Heart left ventricle (tissue), 16 donors: Measurements from ENCODE around the gene CNOT4. TPM values are rescaled to one million over a fixed set of nuclear protein-coding genes. Genes with fewer than 3 reads are reported as not detected.
"Not testable (repeated sequence)": the region's sequence is repeated elsewhere in the genome, so short reads cannot be mapped to it uniquely, and the experiment has no call there.

Source experiments
- ATAC-seq, 4 donors: fragments of 200-7000 bp; cut with Tn5 transposase; one replicate each; pipeline ENCODE4 v1.9.1; 2020 to 2022; ENCODE audit warnings: moderate library complexity in 4 of 4, mild to moderate bottlenecking in 3 of 4, moderate number of reproducible peaks in 1 of 4
- DNase-seq, 5 donors: peaks; one replicate each; pipeline ENCODE4 v3.0.0-alpha.2; 2020
- H3K27ac ChIP-seq, 12 donors: fragments of 200-600 bp; sonication (generic) in 4 of 12; one replicate each; pipeline versions ENCODE4 v1.5.0 to v1.8.0; 2016 to 2022; ENCODE audit warnings: mild to moderate bottlenecking in 2 of 12
- H3K27me3 ChIP-seq, 9 donors: fragments of 200-600 bp; sonication (generic) in 2 of 9; one replicate each; pipeline versions ENCODE4 v1.5.1 to v1.8.0; 2016 to 2022; ENCODE audit warnings: mild to moderate bottlenecking in 3 of 9
- H3K36me3 ChIP-seq, 9 donors: fragments of 200-600 bp; sonication (generic) in 2 of 9; one replicate each; pipeline versions ENCODE4 v1.5.0 to v1.8.0; 2018 to 2022; ENCODE audit warnings: mild to moderate bottlenecking in 2 of 9
- H3K4me1 ChIP-seq, 12 donors: fragments of 200-600 bp; sonication (generic) in 4 of 12; one replicate each; pipeline versions ENCODE4 v1.5.0 to v1.8.0; 2016 to 2022; ENCODE audit warnings: mild to moderate bottlenecking in 3 of 12
- H3K4me3 ChIP-seq, 12 donors: fragments of 200-600 bp; sonication (generic) in 4 of 12; one replicate each; pipeline versions ENCODE4 v1.5.0 to v1.8.0; 2017 to 2022; ENCODE audit warnings: mild to moderate bottlenecking in 9 of 12, moderate library complexity in 4 of 12
- H3K9me3 ChIP-seq, 12 donors: fragments of 200-600 bp; sonication (generic) in 4 of 12; one replicate each; pipeline versions ENCODE4 v1.5.0 to v1.8.0; 2016 to 2022; ENCODE audit warnings: mild to moderate bottlenecking in 1 of 12
- POLR2A ChIP-seq, 2 donors: fragments of 450-650 bp; IDR thresholded peaks; one replicate each; pipeline ENCODE4 v1.6.1; 2017; ENCODE audit warnings: antibody characterized with exemption in 2 of 2, mild to moderate bottlenecking in 2 of 2, moderate library complexity in 2 of 2
- WGBS, 4 donors: extraction: QIAGEN DNeasy Blood & Tissue Kit in 2 of 4; methylation state at CpG; one replicate each; pipeline versions ENCODE4 v1.1.5 to v1.1.7; 2013 to 2018; 5-methylcytosine and 5-hydroxymethylcytosine counted together
- intact Hi-C, 10 donors: fragments of 100-400 bp; cut with DNase I; formaldehyde crosslinking; loops; one replicate each; pipeline versions ENCODE4 v1.11.1 to v1.14.2; 2022
- polyA plus RNA-seq, 2 donors: library from polyadenylated mRNA; stranded (reverse); fragments of 200-250 nt; gene quantifications; one replicate each; pipeline ENCODE4 v1.2.3, GENCODE V29; 2013
- total RNA-seq, 9 donors: library from RNA; depleted of rRNA in 2 of 9; stranded (reverse); fragments of >200 nt in 2 of 9; fragmentation: NEBNext Ultra II Directional in 3 of 9; extraction: Animal tissue kit (Norgen Biotek cat#: 25700) in 3 of 9; gene quantifications; one replicate each; pipeline versions ENCODE4 v1.1.0 to v1.2.4, GENCODE V29; 2016 to 2023
- TF ChIP-seq, protein P1 (sequence below), 12 donors: fragments of 200-600 bp; sonication (generic) in 4 of 12; IDR thresholded peaks; one replicate each; pipeline versions ENCODE4 v1.5.0 to v1.8.0; 2018 to 2022; ENCODE audit warnings: antibody characterized with exemption in 12 of 12, mild to moderate bottlenecking in 5 of 12
- donor health status: ischemic (EF 13 %, LVEDD 7.1; RV severe dilation, severe dysfunction).
- donor health status: healthy with polysubstance abuse.
- donor health status: DM: no; HTN: yes; CAD: no.
- donor health status: DM: no; HTN: no; CAD: no.
- donor health status: ischemic (EF 25% LVEDD 6.9; RV normal size, moderate dysfunction).
- donor health status: ischemic (EF 25% LVEDD 5.7; RV mildly dilated, moderate dysfunction).
- donor health status: healthy.
- donor health status: DM: yes; HTN: yes; CAD: no.
- donor health status: ischemic (EF 35%, LVEDD 5.7; RV mildly dilated, moderate dysfunction).
- donor health status: nonischemic (EF 11% LVEDD 7.7; RV severe dilation, severe dysfunction).
- donor health status: DM: yes; HTN: yes; CAD: no.
- donor health status: PGD.
- donor health status: ischemic (EF 29% LVEDD 5.4; RV normal size, mild dysfunction).
- donor health status: nonischemic (EF 23%, LVEDD 6.1; RV moderate dilation, normal function).

Gene CNOT4
- total and polyA plus RNA-seq, 11 donors = 7.9 to 29.2 (median 23.7) TPM

GRCh38 chr7:135486261-135486920 lies 23.5 kb downstream of the CNOT4 start:
- 61 to 79% (median 63%) methylated on average over 3 of the region's 3 CpGs for WGBS, 4 donors
- Histone ChIP-seq H3K4me1 (peaks cover 0 to 26% (median 13%) of the 10 kb centered on the region in 12 donors), H3K27me3 (no peaks in the 10 kb centered on the region), H3K9me3 (no peaks in the 10 kb centered on the region), H3K4me3 (no peak overlapping the region), H3K36me3 (no peaks in the 10 kb centered on the region), H3K27ac (no peak overlapping the region)
- intact Hi-C loops = no loop called here
- no peak for TF ChIP-seq POLR2A (IDR thresholded peaks at IDR 0.05)
- TF ChIP-seq, protein P1, sequence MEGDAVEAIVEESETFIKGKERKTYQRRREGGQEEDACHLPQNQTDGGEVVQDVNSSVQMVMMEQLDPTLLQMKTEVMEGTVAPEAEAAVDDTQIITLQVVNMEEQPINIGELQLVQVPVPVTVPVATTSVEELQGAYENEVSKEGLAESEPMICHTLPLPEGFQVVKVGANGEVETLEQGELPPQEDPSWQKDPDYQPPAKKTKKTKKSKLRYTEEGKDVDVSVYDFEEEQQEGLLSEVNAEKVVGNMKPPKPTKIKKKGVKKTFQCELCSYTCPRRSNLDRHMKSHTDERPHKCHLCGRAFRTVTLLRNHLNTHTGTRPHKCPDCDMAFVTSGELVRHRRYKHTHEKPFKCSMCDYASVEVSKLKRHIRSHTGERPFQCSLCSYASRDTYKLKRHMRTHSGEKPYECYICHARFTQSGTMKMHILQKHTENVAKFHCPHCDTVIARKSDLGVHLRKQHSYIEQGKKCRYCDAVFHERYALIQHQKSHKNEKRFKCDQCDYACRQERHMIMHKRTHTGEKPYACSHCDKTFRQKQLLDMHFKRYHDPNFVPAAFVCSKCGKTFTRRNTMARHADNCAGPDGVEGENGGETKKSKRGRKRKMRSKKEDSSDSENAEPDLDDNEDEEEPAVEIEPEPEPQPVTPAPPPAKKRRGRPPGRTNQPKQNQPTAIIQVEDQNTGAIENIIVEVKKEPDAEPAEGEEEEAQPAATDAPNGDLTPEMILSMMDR (IDR thresholded peaks at IDR 0.05) = no peak
- ATAC-seq (no peak), DNase-seq (no peak)

DNA sequence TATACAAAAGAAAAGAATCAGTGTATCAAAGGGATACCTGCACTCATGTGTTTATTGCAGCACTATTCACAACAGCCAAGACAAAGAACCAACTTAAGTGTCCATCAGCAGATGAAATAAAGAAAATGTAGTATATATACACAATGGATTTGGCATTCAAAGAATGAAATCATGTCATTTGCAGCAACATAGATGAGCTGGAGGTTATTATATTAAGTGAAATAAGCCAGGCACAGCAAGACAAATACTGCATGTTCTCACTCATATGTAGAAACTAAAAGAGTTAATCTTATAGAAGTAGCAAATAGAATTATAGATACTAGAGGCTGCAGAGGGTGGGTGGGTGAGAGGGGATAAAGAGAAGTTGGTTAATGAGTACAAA lies 28.3 kb downstream of the CNOT4 start:
- ATAC-seq (no peak), DNase-seq (no peak)
- intact Hi-C loops = no loop called here
- H3K36me3 ChIP-seq = peaks cover 0 to 4% (median 0%) of the 10 kb centered on the region in 9 donors
- no peak overlapping the region for H3K4me3 ChIP-seq
- no peak overlapping the region for H3K27ac ChIP-seq
- no peak for TF ChIP-seq POLR2A (IDR thresholded peaks at IDR 0.05)
- TF ChIP-seq, protein P1 (IDR thresholded peaks at IDR 0.05) = no peak
- H3K27me3 ChIP-seq = no peaks in the 10 kb centered on the region
- peaks cover 0 to 19% (median 4%) of the 10 kb centered on the region in 12 donors for H3K4me1 ChIP-seq
- no peaks in the 10 kb centered on the region for H3K9me3 ChIP-seq

DNA sequence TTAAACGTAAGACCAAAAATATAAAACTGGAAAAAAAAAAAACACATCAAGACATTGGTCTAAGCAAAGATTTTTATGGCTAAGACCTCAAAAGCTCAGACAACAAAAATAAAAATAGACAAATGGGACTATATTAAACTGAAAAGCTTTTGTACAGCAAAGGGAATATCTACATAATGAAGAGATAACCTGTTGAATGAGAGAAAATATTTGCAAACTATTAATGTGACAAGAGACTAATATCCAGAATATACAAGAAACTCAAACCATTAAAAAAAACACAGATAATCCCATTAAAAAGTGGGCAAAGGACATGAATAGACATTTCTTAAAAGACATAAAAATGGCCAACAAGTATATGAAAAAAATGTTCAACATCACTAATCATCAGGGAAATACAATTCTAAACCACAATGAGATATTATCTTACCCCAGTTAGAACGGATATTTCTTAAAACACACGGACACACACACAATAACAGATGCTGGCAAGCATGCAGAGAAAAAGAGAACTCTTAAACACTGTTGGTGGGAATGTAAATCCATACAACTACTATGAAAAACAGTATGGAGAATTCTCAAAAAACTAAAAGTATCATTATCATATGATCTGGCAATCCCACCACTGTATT lies 28.8 kb downstream of the CNOT4 start:
- DNase-seq (no peak), ATAC-seq (no peak)
- intact Hi-C loops = no loop called here
- H3K27me3 ChIP-seq = no peaks in the 10 kb centered on the region
- no peak overlapping the region for H3K27ac ChIP-seq
- TF ChIP-seq, protein P1 (IDR thresholded peaks at IDR 0.05) = no peak
- TF ChIP-seq POLR2A (IDR thresholded peaks at IDR 0.05) = no peak
- no peaks in the 10 kb centered on the region for H3K9me3 ChIP-seq
- 49 to 60% (median 56%) methylated on average over 3 of the region's 3 CpGs for WGBS, 4 donors
- H3K4me3 ChIP-seq = no peak overlapping the region
- peaks cover 0 to 19% (median 3%) of the 10 kb centered on the region in 12 donors for H3K4me1 ChIP-seq
- H3K36me3 ChIP-seq = peaks cover 0 to 4% (median 0%) of the 10 kb centered on the region in 9 donors

DNA sequence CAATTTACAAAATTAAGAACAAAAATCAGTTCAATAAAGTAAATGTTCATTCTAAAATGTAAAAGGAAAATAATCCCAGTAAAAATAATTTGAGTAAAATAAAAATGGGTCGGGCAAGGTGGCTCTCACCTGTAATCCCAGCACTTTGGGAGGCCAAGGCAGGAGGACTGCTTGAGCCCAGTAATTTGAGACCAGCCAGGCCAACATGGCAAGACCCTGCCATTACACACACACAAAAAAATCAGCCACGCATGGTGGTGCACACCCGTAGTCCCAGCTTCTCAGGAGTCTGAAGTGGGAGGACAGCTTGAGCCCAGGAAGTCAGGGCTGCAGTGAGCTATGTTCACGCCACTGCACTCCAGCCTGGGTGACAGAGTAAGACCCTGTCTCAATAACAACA lies 34.4 kb downstream of the CNOT4 start:
- WGBS, 4 donors = 91 to 99% (median 96%) methylated on average over 4 of the region's 4 CpGs
- intact Hi-C loops = no loop called here
- Histone ChIP-seq H3K36me3 (peaks cover 0 to 12% (median 0%) of the 10 kb centered on the region in 9 donors), H3K9me3 (no peaks in the 10 kb centered on the region), H3K4me1 (peaks cover 0 to 2% (median 0%) of the 10 kb centered on the region in 12 donors), H3K27me3 (no peaks in the 10 kb centered on the region), H3K27ac (no peak overlapping the region), H3K4me3 (no peak overlapping the region)
- ATAC-seq (no peak), DNase-seq (no peak)
- TF ChIP-seq POLR2A (IDR thresholded peaks at IDR 0.05) = no peak
- TF ChIP-seq, protein P1 (IDR thresholded peaks at IDR 0.05) = no peak

DNA sequence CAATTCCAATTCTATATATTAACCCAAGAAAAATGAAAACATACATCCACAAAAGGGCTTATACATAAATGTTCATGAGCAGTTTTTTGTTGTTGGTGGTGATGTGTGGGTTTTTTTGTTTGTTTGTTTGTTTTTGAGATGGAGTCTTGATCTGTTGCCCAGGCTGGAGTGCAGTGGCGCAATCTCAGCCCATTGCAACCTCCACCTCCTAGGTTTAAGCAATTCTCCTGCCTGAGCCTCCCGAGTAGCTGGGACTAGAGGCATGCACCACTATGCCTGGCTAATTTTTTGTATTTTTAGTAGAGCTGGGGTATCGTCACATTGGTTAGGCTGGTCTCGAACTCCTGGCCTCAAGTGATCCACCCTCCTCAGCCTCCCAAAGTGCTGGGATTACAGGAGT lies 40.2 kb downstream of the CNOT4 start:
- H3K4me1 ChIP-seq, H3K4me3 ChIP-seq, intact Hi-C loops, DNase-seq, ATAC-seq, H3K9me3 ChIP-seq, H3K27me3 ChIP-seq, H3K27ac ChIP-seq: not testable (repeated sequence)
- 89 to 98% (median 97%) methylated on average over 4 of the region's 4 CpGs for WGBS, 4 donors
- peaks cover 0 to 13% (median 0%) of the 10 kb centered on the region in 9 donors for H3K36me3 ChIP-seq
